ENCODE results near the gene FFAR4. TPM values are rescaled to one million over a fixed set of nuclear protein-coding genes. Genes with fewer than 3 reads are reported as not detected.

The FFAR4 gene
- polyA plus RNA-seq, 3 donors, result 0.97 to 1.2 (median 1.1) TPM

DNA sequence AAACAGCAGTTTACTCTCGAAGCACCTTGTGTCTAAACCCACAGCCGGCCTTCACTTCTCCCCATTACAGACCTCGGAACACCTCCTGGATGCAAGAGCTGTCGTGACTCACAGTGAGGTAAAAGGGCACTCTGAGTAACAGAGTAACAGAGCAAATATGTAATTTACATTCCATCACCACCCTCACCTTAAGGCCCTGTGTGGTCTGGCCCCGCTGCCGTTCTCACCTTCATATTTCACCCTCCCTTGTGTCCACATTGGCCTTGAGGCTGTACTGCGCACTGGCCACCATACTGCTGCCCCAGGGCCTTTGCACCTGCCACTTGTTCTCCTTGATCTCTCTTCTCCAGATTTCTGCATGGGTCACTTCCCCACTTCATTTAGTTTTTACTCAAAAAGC is 12.6 kb downstream of the FFAR4 start:
- no peak for DNase-seq
- H3K27ac ChIP-seq (ENCODE audit: low read depth in 1 of 2, low read length in 2 of 2), result no peak overlapping the region
- H3K4me1 ChIP-seq (ENCODE audit: control insufficient read depth in 1 of 2, insufficient read depth in 2 of 2, low read length in 2 of 2), result peaks cover under 1 to 6% of the 10 kb centered on the region in 2 donors
- H3K79me2 ChIP-seq (ENCODE audit: insufficient read depth, low read length), result no peaks in the 10 kb centered on the region
- no peaks in the 10 kb centered on the region for H4K20me1 ChIP-seq (ENCODE audit: insufficient read depth, low read length)
- H3K36me3 ChIP-seq (replicated peaks in 1 of 2; ENCODE audit: control insufficient read depth in 1 of 2, insufficient read depth in 2 of 2, low read length in 2 of 2), result no peaks in the 10 kb centered on the region
- H3K4me3 ChIP-seq (replicated peaks in 1 of 3; ENCODE audit: low read depth in 2 of 3, low read length in 3 of 3), result no peak overlapping the region
- H3K27ac Mint-ChIP-seq, result peak overlapping the region in 1 of 7 donors; percentile 13
- H3K27me3 Mint-ChIP-seq (ENCODE audit: low read depth in 3 of 3), result peaks cover 0 to 7% (median 3%) of the 10 kb centered on the region in 3 donors
- intact Hi-C loops (cut with micrococcal nuclease), result no loop called here
- peaks cover 2 to 12% (median 5%) of the 10 kb centered on the region in 7 donors for H3K9me3 Mint-ChIP-seq
- H3K9ac ChIP-seq (ENCODE audit: insufficient read depth, low read length, poor library complexity, severe bottlenecking), result no peak overlapping the region
- TF ChIP-seq CTCF (IDR thresholded peaks at IDR 0.05), result no peak
- H3K4me3 Mint-ChIP-seq, result no peak overlapping the region
- H2AFZ ChIP-seq (ENCODE audit: insufficient read depth, low read depth, low read length, poor library complexity, severe bottlenecking), result no peak overlapping the region
- no peaks in the 10 kb centered on the region for H3K27me3 ChIP-seq (ENCODE audit: control insufficient read depth in 2 of 2, insufficient read depth in 2 of 2, low read length in 2 of 2)
- 99% methylated on average over 5 of the region's 7 CpGs for WGBS (ENCODE audit: insufficient coverage)
- peaks cover 10 to 29% of the 10 kb centered on the region in 2 donors for H3K36me3 Mint-ChIP-seq
- H3K9me3 ChIP-seq (replicated peaks in 1 of 2; ENCODE audit: control insufficient read depth in 1 of 2, insufficient read depth in 1 of 2, low read length in 2 of 2), result peaks cover 0 to 4% of the 10 kb centered on the region in 2 donors
- H3K4me1 Mint-ChIP-seq, result peaks cover under 1% of the 10 kb centered on the region
- no peak overlapping the region for H3K4me2 ChIP-seq (replicated peaks; ENCODE audit: extremely low read depth, low read length, poor library complexity, severe bottlenecking)

DNA sequence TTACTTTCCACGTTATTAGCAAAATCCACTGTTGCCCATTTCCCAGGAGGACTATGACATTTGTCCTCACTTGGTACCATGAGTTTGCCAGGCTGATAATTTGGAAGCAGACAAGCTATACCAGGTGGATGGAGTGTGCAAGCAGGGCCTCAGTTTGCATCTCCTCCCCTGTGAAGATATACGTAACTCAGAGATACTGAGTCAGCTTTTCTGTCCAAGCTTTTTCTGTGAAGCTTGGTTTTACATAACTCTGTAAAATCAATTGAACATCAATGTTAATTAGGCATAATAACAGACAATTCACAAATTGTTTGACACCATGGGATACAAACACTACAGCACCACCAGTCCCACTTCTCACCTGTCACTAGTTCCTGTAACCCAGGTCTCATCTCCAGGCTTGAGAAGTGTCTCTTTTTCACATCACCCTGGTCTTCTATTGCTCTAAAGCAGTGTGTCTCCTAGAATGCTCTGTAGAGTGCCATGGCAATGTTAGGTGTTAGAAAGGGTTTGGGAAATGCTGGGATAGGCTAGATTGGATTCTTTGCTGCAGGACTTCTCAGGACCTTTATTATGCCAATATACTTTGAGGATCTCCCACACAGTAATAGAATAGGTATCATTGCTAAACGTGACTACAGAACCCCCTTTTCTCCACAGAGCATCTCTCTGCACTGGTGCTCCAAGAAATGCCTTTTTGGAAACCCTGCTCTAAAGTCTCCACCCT is 13.7 kb downstream of the FFAR4 start:
- Histone ChIP-seq H3K36me3 (replicated peaks in 1 of 2; ENCODE audit: control insufficient read depth in 1 of 2, insufficient read depth in 2 of 2, low read length in 2 of 2) (no peaks in the 10 kb centered on the region), H3K9me3 (replicated peaks in 1 of 2; ENCODE audit: control insufficient read depth in 1 of 2, insufficient read depth in 1 of 2, low read length in 2 of 2) (peaks cover 0 to 4% of the 10 kb centered on the region in 2 donors), H3K4me2 (replicated peaks; ENCODE audit: extremely low read depth, low read length, poor library complexity, severe bottlenecking) (no peak overlapping the region), H4K20me1 (ENCODE audit: insufficient read depth, low read length) (no peaks in the 10 kb centered on the region), H3K27me3 (ENCODE audit: control insufficient read depth in 2 of 2, insufficient read depth in 2 of 2, low read length in 2 of 2) (no peaks in the 10 kb centered on the region), H3K27ac (ENCODE audit: low read depth in 1 of 2, low read length in 2 of 2) (no peak overlapping the region), H3K4me1 (ENCODE audit: control insufficient read depth in 1 of 2, insufficient read depth in 2 of 2, low read length in 2 of 2) (no peaks in the 10 kb centered on the region), H3K9ac (ENCODE audit: insufficient read depth, low read length, poor library complexity, severe bottlenecking) (no peak overlapping the region), H3K79me2 (ENCODE audit: insufficient read depth, low read length) (no peaks in the 10 kb centered on the region), H3K4me3 (replicated peaks in 1 of 3; ENCODE audit: low read depth in 2 of 3, low read length in 3 of 3) (no peak overlapping the region), H2AFZ (ENCODE audit: insufficient read depth, low read depth, low read length, poor library complexity, severe bottlenecking) (no peak overlapping the region)
- 100% methylated on average over 1 of the region's 3 CpGs for WGBS (ENCODE audit: insufficient coverage)
- no peak for DNase-seq
- H3K9me3 Mint-ChIP-seq, result peaks cover 2 to 12% (median 5%) of the 10 kb centered on the region in 7 donors
- no peak overlapping the region for H3K4me3 Mint-ChIP-seq
- no peak for TF ChIP-seq CTCF (IDR thresholded peaks at IDR 0.05)
- H3K27ac Mint-ChIP-seq, result no peak overlapping the region
- intact Hi-C loops (cut with micrococcal nuclease), result no loop called here
- H3K4me1 Mint-ChIP-seq, result no peaks in the 10 kb centered on the region
- H3K36me3 Mint-ChIP-seq, result peaks cover 10 to 29% of the 10 kb centered on the region in 2 donors
- H3K27me3 Mint-ChIP-seq (ENCODE audit: low read depth in 3 of 3), result peaks cover 0 to 4% (median 3%) of the 10 kb centered on the region in 3 donors

Measured in CD14-positive monocyte (primary cell).